DOHH2 (cell line): Measurements from ENCODE around the gene MAPK7.
A peak's percentile ranks its signal among the peaks of the same experiment; 100 is the strongest.

ENCODE experiments used
- H3F3A ChIP-seq: fragments of 200-600 bp; sonication (generic), shearing (Covaris generic); 2 replicates; pipeline ENCODE4 v1.6.0; 2016; ENCODE audit warnings: antibody characterized with exemption, mild to moderate bottlenecking; ENCODE audit not compliant: control insufficient read depth, insufficient read depth
- H3K27ac ChIP-seq: fragments of 200-600 bp; sonication (generic); 2 replicates; pipeline ENCODE4 v1.5.1; 2014; ENCODE audit warnings: low read depth, mild to moderate bottlenecking, low read length, moderate library complexity
- H3K27me3 ChIP-seq: fragments of 200-600 bp; sonication (generic); 2 replicates; pipeline ENCODE4 v1.6.1; 2014; ENCODE audit warnings: mild to moderate bottlenecking, low read length, mixed read lengths; ENCODE audit not compliant: control insufficient read depth
- H3K36me3 ChIP-seq: fragments of 200-600 bp; sonication (generic); 2 replicates; pipeline ENCODE4 v1.6.1; 2014; ENCODE audit warnings: mild to moderate bottlenecking, low read length, moderate library complexity, mixed read lengths; ENCODE audit not compliant: control insufficient read depth
- H3K4me1 ChIP-seq: fragments of 200-600 bp; sonication (generic); 2 replicates; pipeline ENCODE4 v1.6.1; 2014; ENCODE audit warnings: mild to moderate bottlenecking, low read length, mixed read lengths; ENCODE audit not compliant: control insufficient read depth
- H3K4me2 ChIP-seq: fragments of 200-600 bp; sonication (generic); 2 replicates; pipeline ENCODE4 v1.6.0; 2014; ENCODE audit warnings: mild to moderate bottlenecking, low read length, moderate library complexity
- H3K4me3 ChIP-seq: fragments of 200-600 bp; sonication (generic); 2 replicates; pipeline ENCODE4 v1.5.1; 2014; ENCODE audit warnings: mild to moderate bottlenecking, low read length, mixed read lengths
- H3K79me2 ChIP-seq: fragments of 200-600 bp; sonication (generic); 2 replicates; pipeline ENCODE4 v1.6.1; 2014; ENCODE audit warnings: mild to moderate bottlenecking, low read length, mixed read lengths; ENCODE audit not compliant: control insufficient read depth
- H3K9me2 ChIP-seq: fragments of 200-600 bp; sonication (generic); replicated peaks from 2 replicates; pipeline ENCODE4 v1.6.1; 2014; ENCODE audit warnings: mild to moderate bottlenecking, low read length, mixed read lengths; ENCODE audit not compliant: control insufficient read depth
- H3K9me3 ChIP-seq: fragments of 200-600 bp; sonication (generic); 2 replicates; pipeline ENCODE4 v1.6.1; 2014; ENCODE audit warnings: antibody characterized with exemption, low read length, mixed read lengths; ENCODE audit not compliant: control insufficient read depth, insufficient read depth
- H4K20me1 ChIP-seq: fragments of 200-600 bp; sonication (generic); 2 replicates; pipeline ENCODE4 v1.6.0; 2014; ENCODE audit warnings: low read depth, mild to moderate bottlenecking, antibody characterized with exemption, low read length, moderate library complexity; ENCODE audit not compliant: control insufficient read depth, insufficient read depth
- EZH2phosphoT487 ChIP-seq: fragments of 200-600 bp; sonication (generic); IDR thresholded peaks from 2 replicates; pipeline ENCODE4 v1.6.1; 2017; ENCODE audit warnings: borderline replicate concordance, mild to moderate bottlenecking, antibody characterized with exemption, low read length, moderate library complexity, mixed read lengths
- TF ChIP-seq, protein P1 (sequence below): fragments of 200-600 bp; sonication (generic); IDR thresholded peaks from one replicate; pipeline ENCODE4 v1.5.1; 2014; ENCODE audit warnings: antibody characterized with exemption, mild to moderate bottlenecking, low read depth, low read length; ENCODE audit not compliant: poor library complexity, severe bottlenecking

The MAPK7 gene

DNA sequence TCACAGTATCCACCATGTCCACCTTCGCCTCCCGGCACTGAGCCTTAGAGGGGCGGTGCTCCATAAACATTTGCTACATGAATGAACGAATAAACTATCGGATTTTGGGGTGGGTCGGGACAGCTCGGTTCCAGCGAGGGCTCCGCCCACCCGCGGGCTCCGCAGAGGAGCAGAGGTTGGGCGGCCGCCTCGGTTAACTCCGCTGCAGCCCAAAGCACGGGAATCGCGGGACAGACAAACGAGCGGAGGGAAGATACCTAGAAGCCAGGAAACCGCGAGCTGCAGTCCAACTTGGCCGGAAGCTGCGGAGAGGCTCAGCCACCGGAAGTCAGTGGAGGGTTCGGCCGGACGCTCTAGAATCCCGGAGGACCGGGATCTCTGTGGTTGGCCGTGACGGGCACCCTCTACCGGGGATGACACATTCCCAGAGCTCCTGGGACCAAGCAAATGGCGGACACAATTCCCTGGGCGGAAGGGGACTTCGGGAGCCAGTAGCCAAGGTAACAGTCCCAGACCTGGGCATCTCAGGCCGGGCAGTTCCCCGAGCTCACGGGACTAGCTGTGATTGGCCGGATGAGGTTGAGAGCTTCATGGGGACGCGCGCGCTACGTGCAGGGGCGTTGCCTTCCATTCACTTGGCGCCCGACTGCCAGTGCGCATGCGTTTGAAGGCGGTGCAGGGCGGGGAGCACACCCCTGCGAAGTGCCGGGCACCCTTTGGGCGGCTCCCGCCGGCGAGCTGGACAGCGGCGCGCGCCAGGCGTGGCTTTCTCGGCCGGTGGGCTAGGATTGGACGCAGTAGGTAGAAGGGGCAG lies 489 bp upstream of the MAPK7 start:
- no peaks in the 10 kb centered on the region for H4K20me1 ChIP-seq
- peaks cover 14% of the 10 kb centered on the region for H3K79me2 ChIP-seq
- H3K9me3 ChIP-seq = no peaks in the 10 kb centered on the region
- H3K4me3 ChIP-seq = peak overlapping the region; percentile 88
- no peak for TF ChIP-seq EZH2phosphoT487
- TF ChIP-seq, protein P1, sequence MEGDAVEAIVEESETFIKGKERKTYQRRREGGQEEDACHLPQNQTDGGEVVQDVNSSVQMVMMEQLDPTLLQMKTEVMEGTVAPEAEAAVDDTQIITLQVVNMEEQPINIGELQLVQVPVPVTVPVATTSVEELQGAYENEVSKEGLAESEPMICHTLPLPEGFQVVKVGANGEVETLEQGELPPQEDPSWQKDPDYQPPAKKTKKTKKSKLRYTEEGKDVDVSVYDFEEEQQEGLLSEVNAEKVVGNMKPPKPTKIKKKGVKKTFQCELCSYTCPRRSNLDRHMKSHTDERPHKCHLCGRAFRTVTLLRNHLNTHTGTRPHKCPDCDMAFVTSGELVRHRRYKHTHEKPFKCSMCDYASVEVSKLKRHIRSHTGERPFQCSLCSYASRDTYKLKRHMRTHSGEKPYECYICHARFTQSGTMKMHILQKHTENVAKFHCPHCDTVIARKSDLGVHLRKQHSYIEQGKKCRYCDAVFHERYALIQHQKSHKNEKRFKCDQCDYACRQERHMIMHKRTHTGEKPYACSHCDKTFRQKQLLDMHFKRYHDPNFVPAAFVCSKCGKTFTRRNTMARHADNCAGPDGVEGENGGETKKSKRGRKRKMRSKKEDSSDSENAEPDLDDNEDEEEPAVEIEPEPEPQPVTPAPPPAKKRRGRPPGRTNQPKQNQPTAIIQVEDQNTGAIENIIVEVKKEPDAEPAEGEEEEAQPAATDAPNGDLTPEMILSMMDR = no peak
- no peaks in the 10 kb centered on the region for H3K9me2 ChIP-seq
- H3F3A ChIP-seq = peaks cover 11% of the 10 kb centered on the region
- no peaks in the 10 kb centered on the region for H3K27me3 ChIP-seq
- H3K4me2 ChIP-seq = peak overlapping the region; percentile 84
- peaks cover 28% of the 10 kb centered on the region for H3K36me3 ChIP-seq
- peak overlapping the region; percentile 71 for H3K27ac ChIP-seq
- H3K4me1 ChIP-seq = peaks cover 9% of the 10 kb centered on the region

GRCh38 chr17:19379361-19380065 lies 1.2 kb downstream of the MAPK7 start:
- peak overlapping the region; percentile 88 for H3K4me3 ChIP-seq
- no peaks in the 10 kb centered on the region for H3K27me3 ChIP-seq
- H3K4me1 ChIP-seq = peaks cover 9% of the 10 kb centered on the region
- peak overlapping the region; percentile 84 for H3K4me2 ChIP-seq
- TF ChIP-seq EZH2phosphoT487 = no peak
- TF ChIP-seq, protein P1 = no peak
- H3K27ac ChIP-seq = no peak overlapping the region
- H3K9me3 ChIP-seq = no peaks in the 10 kb centered on the region
- no peaks in the 10 kb centered on the region for H4K20me1 ChIP-seq
- H3K36me3 ChIP-seq = peaks cover 30% of the 10 kb centered on the region
- no peaks in the 10 kb centered on the region for H3K9me2 ChIP-seq
- H3K79me2 ChIP-seq = peaks cover 14% of the 10 kb centered on the region
- peaks cover 8% of the 10 kb centered on the region for H3F3A ChIP-seq

DNA sequence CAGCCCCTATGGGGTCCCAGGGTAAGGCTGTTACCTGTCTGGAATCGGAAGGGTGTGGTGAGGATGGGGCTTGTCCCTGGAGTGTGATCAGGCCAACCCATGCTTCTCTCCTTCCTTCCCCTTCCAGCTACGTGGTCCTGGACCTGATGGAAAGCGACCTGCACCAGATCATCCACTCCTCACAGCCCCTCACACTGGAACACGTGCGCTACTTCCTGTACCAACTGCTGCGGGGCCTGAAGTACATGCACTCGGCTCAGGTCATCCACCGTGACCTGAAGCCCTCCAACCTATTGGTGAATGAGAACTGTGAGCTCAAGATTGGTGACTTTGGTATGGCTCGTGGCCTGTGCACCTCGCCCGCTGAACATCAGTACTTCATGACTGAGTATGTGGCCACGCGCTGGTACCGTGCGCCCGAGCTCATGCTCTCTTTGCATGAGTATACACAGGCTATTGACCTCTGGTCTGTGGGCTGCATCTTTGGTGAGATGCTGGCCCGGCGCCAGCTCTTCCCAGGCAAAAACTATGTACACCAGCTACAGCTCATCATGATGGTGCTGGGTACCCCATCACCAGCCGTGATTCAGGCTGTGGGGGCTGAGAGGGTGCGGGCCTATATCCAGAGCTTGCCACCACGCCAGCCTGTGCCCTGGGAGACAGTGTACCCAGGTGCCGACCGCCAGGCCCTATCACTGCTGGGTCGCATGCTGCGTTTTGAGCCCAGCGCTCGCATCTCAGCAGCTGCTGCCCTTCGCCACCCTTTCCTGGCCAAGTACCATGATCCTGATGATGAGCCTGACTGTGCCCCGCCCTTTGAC lies 2.4 kb downstream of the MAPK7 start:
- Histone ChIP-seq H3K9me3 (no peaks in the 10 kb centered on the region), H4K20me1 (no peaks in the 10 kb centered on the region), H3K9me2 (no peaks in the 10 kb centered on the region), H3K27me3 (no peaks in the 10 kb centered on the region), H3K36me3 (peaks cover 30% of the 10 kb centered on the region), H3F3A (peaks cover 6% of the 10 kb centered on the region), H3K4me2 (no peak overlapping the region), H3K27ac (no peak overlapping the region), H3K79me2 (peaks cover 14% of the 10 kb centered on the region), H3K4me3 (no peak overlapping the region), H3K4me1 (peaks cover 9% of the 10 kb centered on the region)
- TF ChIP-seq, protein P1 = no peak
- TF ChIP-seq EZH2phosphoT487 = no peak
